Liver (tissue), 9 donors: ENCODE results near the gene GIMAP1. TPM values are rescaled to one million over a fixed set of nuclear protein-coding genes. Genes with fewer than 3 reads are reported as not detected.
A peak's percentile ranks its signal among the peaks of the same experiment; 100 is the strongest.

Source experiments
- DNase-seq: peaks from one replicate; pipeline ENCODE4 v3.0.0-alpha.2; 2017; ENCODE audit warnings: low spot score
- H3K27ac ChIP-seq, 2 donors: one replicate each; pipeline ENCODE4 v1.7.0; 2013; ENCODE audit warnings: inconsistent platforms in 2 of 2, low read length in 2 of 2, control low read depth in 1 of 2, low read depth in 1 of 2, mild to moderate bottlenecking in 1 of 2
- H3K27me3 ChIP-seq, 4 donors: one replicate each; pipeline versions ENCODE4 v1.6.1 to v1.7.0; 2013; ENCODE audit warnings: low read length in 3 of 4, inconsistent platforms in 1 of 4, mild to moderate bottlenecking in 1 of 4, moderate library complexity in 1 of 4; ENCODE audit not compliant: control insufficient read depth in 4 of 4, insufficient read depth in 4 of 4
- H3K36me3 ChIP-seq, 4 donors: one replicate each; pipeline versions ENCODE4 v1.6.1 to v1.7.0; 2013; ENCODE audit warnings: low read length in 3 of 4, mild to moderate bottlenecking in 3 of 4, low read depth in 1 of 4, moderate library complexity in 1 of 4; ENCODE audit not compliant: control insufficient read depth in 4 of 4, insufficient read depth in 3 of 4
- H3K4me1 ChIP-seq, 4 donors: one replicate each; pipeline versions ENCODE4 v1.6.1 to v1.7.0; 2013; ENCODE audit warnings: low read length in 3 of 4, mild to moderate bottlenecking in 3 of 4, moderate library complexity in 1 of 4; ENCODE audit not compliant: control insufficient read depth in 4 of 4, insufficient read depth in 4 of 4
- H3K4me3 ChIP-seq, 3 donors: one replicate each; pipeline versions ENCODE4 v1.6.1 to v1.7.0; 2013; ENCODE audit warnings: low read length in 3 of 3, control low read depth in 1 of 3, low read depth in 1 of 3, mild to moderate bottlenecking in 1 of 3
- H3K9ac ChIP-seq, 2 donors: one replicate each; pipeline ENCODE4 v1.7.0; 2013; ENCODE audit warnings: low read length in 2 of 2, mild to moderate bottlenecking in 2 of 2, moderate library complexity in 2 of 2, control low read depth in 1 of 2, low read depth in 1 of 2
- H3K9me3 ChIP-seq, 4 donors: one replicate each; pipeline versions ENCODE4 v1.6.1 to v1.7.0; 2013; ENCODE audit warnings: low read length in 3 of 4; ENCODE audit not compliant: control insufficient read depth in 4 of 4
- EGR1 ChIP-seq, 2 donors: IDR thresholded peaks; 2 replicates each; pipeline ENCODE4 v1.6.1; 2016 to 2018; ENCODE audit warnings: antibody characterized with exemption in 2 of 2, low read depth in 2 of 2
- FOXA1 ChIP-seq: IDR thresholded peaks from 2 replicates; pipeline ENCODE4 v1.6.1; 2016; ENCODE audit warnings: antibody characterized with exemption
- FOXA2 ChIP-seq: IDR thresholded peaks from 2 replicates; pipeline ENCODE4 v1.6.1; 2016; ENCODE audit warnings: antibody characterized with exemption
- GABPA ChIP-seq, 2 donors: IDR thresholded peaks in 1 of 2; conservative IDR thresholded peaks in 1 of 2; 2 replicates each; pipeline ENCODE4 v1.6.1; 2016; ENCODE audit warnings: antibody characterized with exemption in 2 of 2, mild to moderate bottlenecking in 1 of 2, moderate library complexity in 1 of 2
- HNF4A ChIP-seq, 2 donors: conservative IDR thresholded peaks; 2 replicates each; pipeline ENCODE4 v1.6.1; 2016; ENCODE audit warnings: antibody characterized with exemption in 2 of 2, mild to moderate bottlenecking in 2 of 2
- HNF4G ChIP-seq: IDR thresholded peaks from 2 replicates; pipeline ENCODE4 v1.6.1; 2016; ENCODE audit warnings: antibody characterized with exemption
- JUND ChIP-seq, 2 donors: IDR thresholded peaks; 2 replicates each; pipeline ENCODE4 v1.6.1; 2016; ENCODE audit warnings: antibody characterized with exemption in 2 of 2
- NR2F2 ChIP-seq: IDR thresholded peaks from 2 replicates; pipeline ENCODE4 v1.6.1; 2016; ENCODE audit warnings: antibody characterized with exemption
- SP1 ChIP-seq: IDR thresholded peaks from 2 replicates; pipeline ENCODE4 v1.6.1; 2018; ENCODE audit warnings: antibody characterized with exemption, mild to moderate bottlenecking
- TAF1 ChIP-seq: conservative IDR thresholded peaks from 2 replicates; pipeline ENCODE4 v1.6.1; 2016; ENCODE audit warnings: antibody characterized with exemption, mild to moderate bottlenecking
- YY1 ChIP-seq: IDR thresholded peaks from 2 replicates; pipeline ENCODE4 v1.6.1; 2016; ENCODE audit warnings: antibody characterized with exemption, mild to moderate bottlenecking
- polyA plus RNA-seq, 2 donors: library from polyadenylated mRNA; stranded (reverse) in 1 of 2; unstranded in 1 of 2; fragments of 200-250 nt in 1 of 2; fragments of >200 nt in 1 of 2; fragmentation: Nextera tagmentation in 1 of 2; extraction: Ambion mirVana in 1 of 2; gene quantifications; one replicate each; pipeline versions ENCODE4 v1.2.1 to v1.2.3, GENCODE V29; 2013 to 2015
- total RNA-seq, 2 donors: library from RNA; depleted of rRNA; stranded (reverse); fragments of >200 nt; gene quantifications; one replicate each; pipeline ENCODE4 v1.2.3, GENCODE V29; 2014
- TF ChIP-seq, protein P1 (sequence below): fragments of 150-350 bp; IDR thresholded peaks from 2 replicates; pipeline ENCODE4 v1.5.1; 2017; ENCODE audit warnings: improper control_type of control experiment, low read depth, low read length; ENCODE audit not compliant: missing input control
- TF ChIP-seq, protein P2 (sequence below): IDR thresholded peaks from 2 replicates; pipeline ENCODE4 v1.6.1; 2016; ENCODE audit warnings: antibody characterized with exemption
- TF ChIP-seq, protein P3 (sequence below): IDR thresholded peaks from 2 replicates; pipeline ENCODE4 v1.6.1; 2016; ENCODE audit warnings: antibody characterized with exemption, mild to moderate bottlenecking
- TF ChIP-seq, protein P4 (sequence below): IDR thresholded peaks from 2 replicates; pipeline ENCODE4 v1.6.1; 2016; ENCODE audit warnings: antibody characterized with exemption
- TF ChIP-seq, protein P5 (sequence below): IDR thresholded peaks from 2 replicates; pipeline ENCODE4 v1.6.1; 2016; ENCODE audit warnings: antibody characterized with exemption
- donor health status: healthy.
- donor health status: healthy.
- donor health status: healthy.
- donor health status: healthy.
- donor health status: healthy.

Gene GIMAP1
- total and polyA plus RNA-seq, 4 donors: 1.5 to 3.8 (median 2.5) TPM

DNA sequence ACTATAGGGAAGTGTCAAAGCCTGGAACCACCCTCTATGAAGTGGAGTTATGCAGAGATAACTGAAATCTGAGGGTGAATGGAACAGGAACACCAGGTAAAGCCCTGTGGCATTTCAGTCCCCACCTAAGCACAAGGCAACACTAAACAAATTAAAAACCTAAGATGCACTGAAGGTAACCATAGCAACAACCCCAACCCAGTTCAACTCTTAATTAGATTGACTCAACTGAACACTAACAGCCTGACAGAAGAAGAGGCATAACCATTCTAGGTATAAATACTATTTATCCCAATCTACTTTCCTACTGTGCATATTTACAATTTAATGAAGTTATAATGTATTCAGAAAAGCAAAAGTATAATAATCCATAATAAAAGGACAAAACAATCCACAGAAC, 11.6 kb downstream of the GIMAP1 start:
- Histone ChIP-seq H3K36me3 (no peaks in the 10 kb centered on the region), H3K9me3 (no peaks in the 10 kb centered on the region), H3K4me3 (no peak overlapping the region), H3K4me1 (peaks cover 3 to 30% (median 25%) of the 10 kb centered on the region in 4 donors), H3K9ac (no peak overlapping the region), H3K27ac (peak overlapping the region; percentile 37 to 49), H3K27me3 (no peaks in the 10 kb centered on the region)
- TF ChIP-seq, protein P1, sequence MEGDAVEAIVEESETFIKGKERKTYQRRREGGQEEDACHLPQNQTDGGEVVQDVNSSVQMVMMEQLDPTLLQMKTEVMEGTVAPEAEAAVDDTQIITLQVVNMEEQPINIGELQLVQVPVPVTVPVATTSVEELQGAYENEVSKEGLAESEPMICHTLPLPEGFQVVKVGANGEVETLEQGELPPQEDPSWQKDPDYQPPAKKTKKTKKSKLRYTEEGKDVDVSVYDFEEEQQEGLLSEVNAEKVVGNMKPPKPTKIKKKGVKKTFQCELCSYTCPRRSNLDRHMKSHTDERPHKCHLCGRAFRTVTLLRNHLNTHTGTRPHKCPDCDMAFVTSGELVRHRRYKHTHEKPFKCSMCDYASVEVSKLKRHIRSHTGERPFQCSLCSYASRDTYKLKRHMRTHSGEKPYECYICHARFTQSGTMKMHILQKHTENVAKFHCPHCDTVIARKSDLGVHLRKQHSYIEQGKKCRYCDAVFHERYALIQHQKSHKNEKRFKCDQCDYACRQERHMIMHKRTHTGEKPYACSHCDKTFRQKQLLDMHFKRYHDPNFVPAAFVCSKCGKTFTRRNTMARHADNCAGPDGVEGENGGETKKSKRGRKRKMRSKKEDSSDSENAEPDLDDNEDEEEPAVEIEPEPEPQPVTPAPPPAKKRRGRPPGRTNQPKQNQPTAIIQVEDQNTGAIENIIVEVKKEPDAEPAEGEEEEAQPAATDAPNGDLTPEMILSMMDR: no peak
- TF ChIP-seq, protein P2, sequence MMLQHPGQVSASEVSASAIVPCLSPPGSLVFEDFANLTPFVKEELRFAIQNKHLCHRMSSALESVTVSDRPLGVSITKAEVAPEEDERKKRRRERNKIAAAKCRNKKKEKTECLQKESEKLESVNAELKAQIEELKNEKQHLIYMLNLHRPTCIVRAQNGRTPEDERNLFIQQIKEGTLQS: no peak
- TF ChIP-seq TAF1 (no peak), JUND (IDR thresholded peaks at IDR 0.05) (no peak), HNF4G (no peak), FOXA2 (no peak), FOXA1 (no peak), SP1 (no peak), GABPA (IDR thresholded peaks at IDR 0.05 in 1 of 2, conservative IDR thresholded peaks at IDR 0.05 in 1 of 2) (no peak), YY1 (no peak), HNF4A (conservative IDR thresholded peaks at IDR 0.05) (no peak)
- TF ChIP-seq, protein P3, sequence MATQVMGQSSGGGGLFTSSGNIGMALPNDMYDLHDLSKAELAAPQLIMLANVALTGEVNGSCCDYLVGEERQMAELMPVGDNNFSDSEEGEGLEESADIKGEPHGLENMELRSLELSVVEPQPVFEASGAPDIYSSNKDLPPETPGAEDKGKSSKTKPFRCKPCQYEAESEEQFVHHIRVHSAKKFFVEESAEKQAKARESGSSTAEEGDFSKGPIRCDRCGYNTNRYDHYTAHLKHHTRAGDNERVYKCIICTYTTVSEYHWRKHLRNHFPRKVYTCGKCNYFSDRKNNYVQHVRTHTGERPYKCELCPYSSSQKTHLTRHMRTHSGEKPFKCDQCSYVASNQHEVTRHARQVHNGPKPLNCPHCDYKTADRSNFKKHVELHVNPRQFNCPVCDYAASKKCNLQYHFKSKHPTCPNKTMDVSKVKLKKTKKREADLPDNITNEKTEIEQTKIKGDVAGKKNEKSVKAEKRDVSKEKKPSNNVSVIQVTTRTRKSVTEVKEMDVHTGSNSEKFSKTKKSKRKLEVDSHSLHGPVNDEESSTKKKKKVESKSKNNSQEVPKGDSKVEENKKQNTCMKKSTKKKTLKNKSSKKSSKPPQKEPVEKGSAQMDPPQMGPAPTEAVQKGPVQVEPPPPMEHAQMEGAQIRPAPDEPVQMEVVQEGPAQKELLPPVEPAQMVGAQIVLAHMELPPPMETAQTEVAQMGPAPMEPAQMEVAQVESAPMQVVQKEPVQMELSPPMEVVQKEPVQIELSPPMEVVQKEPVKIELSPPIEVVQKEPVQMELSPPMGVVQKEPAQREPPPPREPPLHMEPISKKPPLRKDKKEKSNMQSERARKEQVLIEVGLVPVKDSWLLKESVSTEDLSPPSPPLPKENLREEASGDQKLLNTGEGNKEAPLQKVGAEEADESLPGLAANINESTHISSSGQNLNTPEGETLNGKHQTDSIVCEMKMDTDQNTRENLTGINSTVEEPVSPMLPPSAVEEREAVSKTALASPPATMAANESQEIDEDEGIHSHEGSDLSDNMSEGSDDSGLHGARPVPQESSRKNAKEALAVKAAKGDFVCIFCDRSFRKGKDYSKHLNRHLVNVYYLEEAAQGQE: no peak
- TF ChIP-seq, protein P4, sequence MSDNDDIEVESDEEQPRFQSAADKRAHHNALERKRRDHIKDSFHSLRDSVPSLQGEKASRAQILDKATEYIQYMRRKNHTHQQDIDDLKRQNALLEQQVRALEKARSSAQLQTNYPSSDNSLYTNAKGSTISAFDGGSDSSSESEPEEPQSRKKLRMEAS: no peak
- TF ChIP-seq, protein P5, sequence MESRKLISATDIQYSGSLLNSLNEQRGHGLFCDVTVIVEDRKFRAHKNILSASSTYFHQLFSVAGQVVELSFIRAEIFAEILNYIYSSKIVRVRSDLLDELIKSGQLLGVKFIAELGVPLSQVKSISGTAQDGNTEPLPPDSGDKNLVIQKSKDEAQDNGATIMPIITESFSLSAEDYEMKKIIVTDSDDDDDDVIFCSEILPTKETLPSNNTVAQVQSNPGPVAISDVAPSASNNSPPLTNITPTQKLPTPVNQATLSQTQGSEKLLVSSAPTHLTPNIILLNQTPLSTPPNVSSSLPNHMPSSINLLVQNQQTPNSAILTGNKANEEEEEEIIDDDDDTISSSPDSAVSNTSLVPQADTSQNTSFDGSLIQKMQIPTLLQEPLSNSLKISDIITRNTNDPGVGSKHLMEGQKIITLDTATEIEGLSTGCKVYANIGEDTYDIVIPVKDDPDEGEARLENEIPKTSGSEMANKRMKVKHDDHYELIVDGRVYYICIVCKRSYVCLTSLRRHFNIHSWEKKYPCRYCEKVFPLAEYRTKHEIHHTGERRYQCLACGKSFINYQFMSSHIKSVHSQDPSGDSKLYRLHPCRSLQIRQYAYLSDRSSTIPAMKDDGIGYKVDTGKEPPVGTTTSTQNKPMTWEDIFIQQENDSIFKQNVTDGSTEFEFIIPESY: no peak
- DNase-seq: no peak

DNA sequence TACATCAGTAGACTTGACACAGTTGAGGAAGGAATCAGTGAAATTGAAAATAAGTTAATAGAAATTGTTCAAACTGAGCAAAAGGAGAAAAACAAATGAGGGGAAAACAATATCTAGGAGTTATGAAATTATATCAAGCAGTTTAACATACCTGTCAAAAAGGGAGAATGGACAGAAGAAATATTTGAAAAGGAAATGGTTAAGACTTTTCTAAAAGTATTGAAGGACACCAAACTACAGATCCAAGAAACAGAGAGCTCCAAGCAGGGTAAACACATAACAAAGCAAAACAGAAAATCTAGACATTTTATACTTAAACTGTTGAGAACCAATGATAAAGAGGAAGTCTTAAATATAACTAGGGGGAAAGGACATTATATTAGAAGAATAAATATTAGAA, 12.2 kb downstream of the GIMAP1 start:
- H3K27me3 ChIP-seq: no peaks in the 10 kb centered on the region
- no peak overlapping the region for H3K4me3 ChIP-seq
- no peak for DNase-seq
- no peaks in the 10 kb centered on the region for H3K9me3 ChIP-seq
- H3K27ac ChIP-seq: no peak overlapping the region
- no peaks in the 10 kb centered on the region for H3K36me3 ChIP-seq
- H3K4me1 ChIP-seq: peaks cover 0 to 25% (median 20%) of the 10 kb centered on the region in 4 donors
- H3K9ac ChIP-seq: no peak overlapping the region
- TF ChIP-seq EGR1 (IDR thresholded peaks at IDR 0.05; ENCODE audit: low read depth in 2 of 2): no peak
- TF ChIP-seq FOXA2: no peak
- TF ChIP-seq FOXA1: no peak
- no peak for TF ChIP-seq GABPA (IDR thresholded peaks at IDR 0.05 in 1 of 2, conservative IDR thresholded peaks at IDR 0.05 in 1 of 2)
- no peak for TF ChIP-seq NR2F2
- TF ChIP-seq YY1: no peak
- TF ChIP-seq, protein P3: no peak
- TF ChIP-seq, protein P4: no peak
- TF ChIP-seq, protein P1: no peak
- no peak for TF ChIP-seq HNF4G
- TF ChIP-seq HNF4A (conservative IDR thresholded peaks at IDR 0.05): no peak
- TF ChIP-seq TAF1: no peak
- TF ChIP-seq JUND (IDR thresholded peaks at IDR 0.05): no peak
- TF ChIP-seq SP1: no peak
